NCI-H1105 (cell line): Measurements from ENCODE around the gene PCDHGA5.
"Not testable (repeated sequence)": the region's sequence is repeated elsewhere in the genome, so short reads cannot be mapped to it uniquely, and the experiment has no call there.

Source experiments
- DNase-seq: peaks from one replicate; lab custom pipeline; 2025; lab: John Stamatoyannopoulos, UW

PCDHGA5 gene

GRCh38 chr5:141414548-141415274 lies 50.7 kb downstream of the PCDHGA5 start:
- DNase-seq, result not testable (repeated sequence)

GRCh38 chr5:141415275-141415618 lies 51.3 kb downstream of the PCDHGA5 start:
- DNase-seq, result not testable (repeated sequence)
